Activated T-cell treated with anti-CD3 and anti-CD28 coated beads, Interleukin-2, amount 50 U/mL, for 24 hours (primary cell): ENCODE results near the gene KLK5.
"Not testable (repeated sequence)": the region's sequence is repeated elsewhere in the genome, so short reads cannot be mapped to it uniquely, and the experiment has no call there.

ENCODE experiments used
- DNase-seq: peaks from one replicate; pipeline ENCODE4 v3.0.0-alpha.2; 2020
- H3K27ac Mint-ChIP-seq: 2 replicates; pipeline ENCODE4 v1.8.0; 2020; ENCODE audit warnings: mild to moderate bottlenecking, mixed read lengths
- H3K27me3 Mint-ChIP-seq: 2 replicates; pipeline ENCODE4 v1.8.0; 2020; ENCODE audit warnings: mixed read lengths
- H3K36me3 Mint-ChIP-seq: 2 replicates; pipeline ENCODE4 v1.8.0; 2020; ENCODE audit warnings: low read depth, mixed read lengths
- H3K4me1 Mint-ChIP-seq: 2 replicates; pipeline ENCODE4 v1.8.0; 2020; ENCODE audit warnings: low read depth, mixed read lengths
- H3K4me3 Mint-ChIP-seq: 2 replicates; pipeline ENCODE4 v1.8.0; 2020; ENCODE audit warnings: mild to moderate bottlenecking, moderate library complexity, mixed read lengths
- H3K9me3 Mint-ChIP-seq: 2 replicates; pipeline ENCODE4 v1.8.0; 2020; ENCODE audit warnings: mixed read lengths

KLK5 gene

DNA sequence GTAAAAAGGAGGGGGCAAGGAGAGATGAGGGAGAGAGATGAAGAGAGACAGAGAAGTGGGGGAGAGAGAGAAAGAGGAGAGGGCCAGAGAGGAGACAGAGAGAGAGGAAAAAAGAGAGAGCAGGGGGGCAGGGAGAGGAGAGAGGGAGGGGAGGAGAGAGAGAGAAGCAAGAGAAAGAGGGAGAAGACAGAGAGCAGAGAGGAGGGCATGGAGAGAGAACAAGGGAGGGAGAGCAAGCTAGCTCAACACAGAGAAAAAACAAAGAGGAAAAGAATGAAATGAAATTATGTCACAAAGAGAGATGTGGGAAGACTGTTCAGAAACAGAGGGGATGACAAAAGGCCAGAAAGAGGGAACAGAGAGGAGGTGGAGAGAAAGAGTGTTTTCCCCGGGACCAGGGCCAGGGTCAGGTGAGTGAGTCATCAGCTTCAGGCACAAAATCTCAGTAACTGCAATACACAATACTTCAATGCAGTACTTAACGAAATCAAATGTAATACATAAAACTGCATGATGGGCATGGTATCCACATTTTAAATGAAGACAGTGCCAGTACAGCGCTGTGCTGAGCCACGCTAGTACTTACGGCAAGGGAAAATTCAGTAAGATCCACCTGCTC, 26.0 kb upstream of the KLK5 start:
- Mint-ChIP-seq H3K36me3 (no peaks in the 10 kb centered on the region), H3K4me3 (no peak overlapping the region), H3K27ac (no peak overlapping the region), H3K4me1 (no peaks in the 10 kb centered on the region), H3K9me3 (no peaks in the 10 kb centered on the region), H3K27me3 (peaks cover 63% of the 10 kb centered on the region)
- DNase-seq: no peak

DNA sequence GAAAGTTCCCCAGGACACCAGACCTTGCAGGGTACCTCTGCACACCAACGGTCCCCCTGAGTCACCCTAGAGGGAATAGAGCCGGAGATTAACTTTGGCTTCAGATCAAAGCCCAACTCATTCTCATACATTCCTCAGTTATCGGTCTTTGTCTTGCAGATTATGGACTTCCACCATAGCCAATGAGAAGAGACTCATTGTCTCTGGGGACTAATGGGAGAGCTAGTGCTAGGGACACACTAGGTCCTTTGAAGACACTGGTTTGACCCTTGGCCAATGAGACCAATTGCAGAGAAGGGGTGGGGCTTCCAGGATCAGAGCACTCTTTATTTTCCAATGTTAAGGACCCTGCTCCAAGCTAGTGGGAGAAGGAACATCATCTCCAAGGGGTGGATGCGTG, 24.8 kb upstream of the KLK5 start:
- Mint-ChIP-seq H3K36me3 (no peaks in the 10 kb centered on the region), H3K27ac (no peak overlapping the region), H3K27me3 (peaks cover 70% of the 10 kb centered on the region), H3K4me3 (no peak overlapping the region), H3K4me1 (no peaks in the 10 kb centered on the region), H3K9me3 (no peaks in the 10 kb centered on the region)
- DNase-seq: no peak

DNA sequence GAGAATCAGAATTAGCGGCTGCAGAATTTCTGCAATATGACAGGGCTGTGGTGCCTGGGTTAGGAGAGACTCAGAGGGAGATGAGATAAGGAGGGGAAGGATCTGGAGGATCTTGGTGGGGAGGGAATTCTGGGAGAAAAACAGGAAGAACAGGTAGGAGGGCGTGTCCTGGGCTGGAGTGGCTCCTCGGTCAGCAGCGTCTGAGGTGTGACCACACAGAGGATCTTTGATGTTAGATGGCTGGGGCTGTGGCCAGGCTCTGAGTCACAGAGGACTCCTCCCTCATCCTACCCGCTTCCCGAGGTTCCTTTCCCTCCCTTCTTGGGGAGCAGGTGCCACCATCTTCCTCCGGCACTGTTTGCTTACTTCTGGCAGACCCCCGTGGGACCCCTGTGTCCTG, 22.9 kb upstream of the KLK5 start:
- Mint-ChIP-seq H3K27ac (no peak overlapping the region), H3K27me3 (peaks cover 68% of the 10 kb centered on the region), H3K36me3 (no peaks in the 10 kb centered on the region), H3K4me3 (no peak overlapping the region), H3K4me1 (no peaks in the 10 kb centered on the region), H3K9me3 (no peaks in the 10 kb centered on the region)
- no peak for DNase-seq

DNA sequence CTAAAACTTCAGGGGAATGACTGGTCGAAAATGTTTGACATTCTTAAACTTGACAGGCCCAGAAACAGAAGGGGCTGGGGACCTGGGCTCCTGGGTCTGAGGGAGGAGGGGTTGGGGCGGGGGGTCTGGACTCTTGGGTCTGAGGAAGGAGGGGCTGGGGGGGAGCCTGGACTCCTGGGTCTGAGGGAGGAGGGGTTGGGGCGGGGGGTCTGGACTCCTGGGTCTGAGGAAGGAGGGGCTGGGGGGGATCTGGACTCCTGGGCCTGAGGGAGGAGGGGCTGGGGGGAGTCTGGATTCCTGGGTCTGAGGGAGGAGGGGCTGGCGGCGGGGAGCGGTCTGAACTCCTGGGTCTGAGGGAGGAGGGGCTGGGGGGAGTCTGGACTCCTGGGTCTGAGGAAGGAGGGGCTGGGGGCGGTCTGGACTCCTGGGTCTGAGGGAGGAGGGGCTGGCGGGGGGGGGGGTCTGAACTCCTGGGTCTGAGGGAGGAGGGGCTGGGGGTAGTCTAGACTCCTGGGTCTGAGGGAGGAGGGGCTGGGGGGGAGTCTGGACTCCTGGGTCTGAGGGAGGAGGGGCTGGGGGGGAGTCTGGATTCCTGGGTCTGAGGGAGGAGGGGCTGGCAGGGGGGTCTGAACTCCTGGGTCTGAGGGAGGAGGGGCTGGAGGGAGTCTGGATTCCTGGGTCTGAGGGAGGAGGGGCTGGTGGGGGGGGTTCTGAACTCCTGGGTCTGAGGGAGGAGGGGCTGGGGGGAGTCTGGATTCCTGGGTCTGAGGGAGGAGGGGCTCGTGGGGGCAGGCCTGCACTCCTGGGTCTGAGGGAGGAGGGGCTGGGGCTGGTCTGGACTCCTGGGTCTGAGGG, 22.1 kb upstream of the KLK5 start:
- H3K4me1 Mint-ChIP-seq: no peaks in the 10 kb centered on the region
- H3K36me3 Mint-ChIP-seq: no peaks in the 10 kb centered on the region
- no peak overlapping the region for H3K4me3 Mint-ChIP-seq
- no peak for DNase-seq
- peaks cover 68% of the 10 kb centered on the region for H3K27me3 Mint-ChIP-seq
- no peaks in the 10 kb centered on the region for H3K9me3 Mint-ChIP-seq
- H3K27ac Mint-ChIP-seq: no peak overlapping the region

DNA sequence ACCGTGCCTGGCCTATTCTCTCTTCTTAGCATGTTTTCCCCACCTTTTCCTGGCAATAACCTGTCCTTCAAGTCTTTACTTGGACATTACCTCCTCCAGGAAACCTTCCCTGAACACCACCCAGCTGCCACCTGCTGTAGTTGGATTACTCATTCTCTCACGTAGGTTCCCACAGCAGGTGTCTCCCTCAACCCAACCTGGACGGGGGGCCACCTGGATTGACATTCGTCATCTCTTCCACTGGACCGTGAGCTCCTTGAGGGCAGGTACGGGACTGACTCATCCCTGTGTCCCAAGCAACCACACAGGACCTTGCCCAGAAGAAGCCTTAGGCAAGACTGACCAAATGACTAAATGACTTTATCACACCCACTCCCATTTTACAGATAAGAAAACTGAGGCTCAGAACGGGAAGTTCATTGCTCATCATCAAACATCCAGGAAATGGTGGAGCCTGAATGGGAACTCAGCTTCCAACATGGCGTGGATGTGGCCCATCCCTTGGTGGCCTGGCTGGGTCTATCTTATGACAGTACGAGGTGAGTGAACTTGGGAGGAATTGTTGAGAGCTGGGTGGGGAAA, 20.0 kb upstream of the KLK5 start:
- Mint-ChIP-seq H3K4me3 (no peak overlapping the region), H3K27ac (no peak overlapping the region), H3K4me1 (no peaks in the 10 kb centered on the region), H3K9me3 (no peaks in the 10 kb centered on the region), H3K36me3 (no peaks in the 10 kb centered on the region), H3K27me3 (peaks cover 69% of the 10 kb centered on the region)
- no peak for DNase-seq

DNA sequence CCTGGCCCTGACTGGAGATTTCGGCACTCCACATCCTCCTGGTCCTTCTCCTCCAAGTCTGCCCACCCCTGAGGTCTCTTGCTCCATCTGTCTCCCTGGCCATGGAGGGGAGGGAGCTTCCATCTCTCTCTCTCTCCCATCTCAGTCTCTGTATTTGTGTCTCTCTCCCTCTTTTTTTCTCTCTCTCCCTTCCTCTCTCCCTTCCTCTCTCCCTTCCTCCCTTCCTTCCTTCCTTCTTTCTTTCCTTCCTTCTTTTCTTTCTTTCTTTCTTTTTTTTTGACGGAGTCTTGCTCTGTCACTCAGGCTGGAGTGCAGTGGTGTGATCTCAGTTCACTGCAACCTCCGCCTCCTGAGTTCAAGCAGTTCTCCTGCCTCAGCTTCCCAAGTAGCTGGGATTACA, 17.0 kb upstream of the KLK5 start:
- H3K36me3 Mint-ChIP-seq, H3K4me1 Mint-ChIP-seq, H3K4me3 Mint-ChIP-seq, H3K27ac Mint-ChIP-seq, DNase-seq, H3K9me3 Mint-ChIP-seq: not testable (repeated sequence)
- H3K27me3 Mint-ChIP-seq: peaks cover 65% of the 10 kb centered on the region

DNA sequence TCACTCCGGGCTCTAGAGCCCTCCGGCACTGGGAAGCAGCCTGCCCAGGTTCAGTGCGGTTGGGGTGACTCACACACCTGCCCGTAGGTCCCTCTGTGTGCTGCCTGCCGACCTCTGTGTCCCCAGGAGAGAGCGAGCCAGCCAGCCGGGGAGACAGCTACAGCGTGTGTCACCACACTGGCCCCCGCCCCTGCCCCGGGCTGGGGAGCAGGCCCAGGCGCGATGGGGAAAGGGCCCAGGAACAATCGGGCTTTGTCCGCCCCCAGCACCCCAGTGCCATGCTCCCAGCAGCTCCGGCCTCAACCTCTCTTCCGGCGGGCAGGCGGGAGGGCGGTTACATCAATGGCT, 16.5 kb upstream of the KLK5 start, which contains the start of gene KLK6:
Gene KLK6, minus strand, starts transcription at position 179 of the 348 bp plus-strand sequence. CDS start 1,487 bp downstream, outside the sequence.
- no peak within 1 kb of the TSS for H3K4me3 Mint-ChIP-seq
- no peaks in the 10 kb centered on the region for H3K4me1 Mint-ChIP-seq
- H3K27ac Mint-ChIP-seq: no peak within 1 kb of the TSS
- H3K9me3 Mint-ChIP-seq: no peaks in the 10 kb centered on the region
- H3K36me3 Mint-ChIP-seq: no peaks in the 10 kb centered on the region
- no peak for DNase-seq
- H3K27me3 Mint-ChIP-seq: peaks cover 62% of the 10 kb centered on the region

DNA sequence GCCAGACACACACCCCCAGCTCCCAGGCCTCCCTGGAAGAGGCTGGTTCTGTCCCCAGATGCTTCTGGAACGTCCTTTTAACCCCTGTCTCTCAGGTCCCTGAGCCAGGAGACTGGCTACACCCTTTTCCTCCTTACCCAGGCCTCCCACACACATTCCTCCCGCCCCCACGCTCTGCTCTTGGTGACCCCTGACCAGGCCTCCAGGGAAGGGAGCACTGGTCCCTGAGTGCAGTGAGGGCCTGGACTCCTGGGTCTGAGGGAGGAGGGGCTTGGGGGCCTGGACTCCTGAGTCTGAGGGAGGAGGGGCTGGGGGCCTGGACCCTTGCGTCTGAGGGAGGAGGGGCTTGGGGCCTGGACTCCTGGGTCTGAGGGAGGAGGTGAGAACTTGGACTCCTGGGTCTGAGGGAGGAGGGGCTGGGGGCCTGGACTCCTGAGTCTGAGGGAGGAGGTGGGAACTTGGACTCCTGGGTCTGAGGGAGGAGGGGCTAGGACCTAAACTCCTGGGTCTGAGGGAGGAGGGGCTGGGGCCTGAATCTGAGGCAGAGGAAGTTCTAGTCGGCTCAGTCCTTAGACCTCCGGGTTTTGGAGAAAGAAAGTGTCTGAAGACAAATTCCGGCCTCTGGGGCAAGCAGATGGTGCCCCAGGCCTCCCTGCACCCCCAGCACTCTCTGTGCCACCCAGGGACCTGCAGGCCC, 16.0 kb upstream of the KLK5 start:
- no peaks in the 10 kb centered on the region for H3K36me3 Mint-ChIP-seq
- no peaks in the 10 kb centered on the region for H3K9me3 Mint-ChIP-seq
- no peak overlapping the region for H3K4me3 Mint-ChIP-seq
- no peak for DNase-seq
- H3K27me3 Mint-ChIP-seq: peaks cover 59% of the 10 kb centered on the region
- no peak overlapping the region for H3K27ac Mint-ChIP-seq
- no peaks in the 10 kb centered on the region for H3K4me1 Mint-ChIP-seq

DNA sequence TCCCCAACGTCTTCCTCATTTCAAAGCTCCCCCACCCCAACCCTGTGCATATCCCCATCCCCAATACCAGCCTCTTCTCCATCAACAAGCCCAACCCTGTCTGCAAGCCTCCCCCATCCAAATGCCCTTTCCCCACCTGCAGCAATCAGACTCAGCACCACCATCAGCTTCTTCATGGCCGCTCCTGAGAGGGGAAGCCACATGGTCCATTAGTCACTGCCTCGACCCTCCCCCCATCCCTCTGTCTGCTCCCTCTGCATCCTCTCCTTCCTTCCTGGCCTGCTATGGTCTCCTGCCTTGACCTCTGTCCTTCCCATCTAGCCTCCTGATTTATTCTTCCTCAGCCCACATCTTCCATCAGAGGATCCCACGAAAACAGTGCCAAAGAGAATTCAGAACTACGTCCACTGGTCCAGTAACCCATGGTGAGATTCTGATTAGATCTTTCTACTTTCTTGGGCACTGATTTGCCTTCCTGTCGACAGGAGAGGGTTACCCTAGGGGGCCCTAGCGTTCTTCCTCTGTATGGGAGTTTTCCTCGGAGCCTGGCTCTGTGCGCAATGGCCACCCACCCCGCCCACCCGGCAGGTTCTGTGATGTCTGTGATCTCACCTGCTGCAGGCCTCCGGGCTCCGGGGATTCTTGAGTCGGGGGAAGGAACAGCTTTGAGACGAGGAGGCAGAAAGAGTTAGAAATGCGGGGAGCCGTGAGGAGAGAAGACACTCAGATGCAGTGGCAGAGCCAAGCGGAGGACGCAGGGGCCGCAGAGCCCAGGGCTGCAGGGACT, 15.3 kb upstream of the KLK5 start:
- no peak overlapping the region for H3K27ac Mint-ChIP-seq
- no peaks in the 10 kb centered on the region for H3K4me1 Mint-ChIP-seq
- H3K9me3 Mint-ChIP-seq: no peaks in the 10 kb centered on the region
- no peaks in the 10 kb centered on the region for H3K36me3 Mint-ChIP-seq
- no peak overlapping the region for H3K4me3 Mint-ChIP-seq
- H3K27me3 Mint-ChIP-seq: peaks cover 56% of the 10 kb centered on the region
- no peak for DNase-seq

DNA sequence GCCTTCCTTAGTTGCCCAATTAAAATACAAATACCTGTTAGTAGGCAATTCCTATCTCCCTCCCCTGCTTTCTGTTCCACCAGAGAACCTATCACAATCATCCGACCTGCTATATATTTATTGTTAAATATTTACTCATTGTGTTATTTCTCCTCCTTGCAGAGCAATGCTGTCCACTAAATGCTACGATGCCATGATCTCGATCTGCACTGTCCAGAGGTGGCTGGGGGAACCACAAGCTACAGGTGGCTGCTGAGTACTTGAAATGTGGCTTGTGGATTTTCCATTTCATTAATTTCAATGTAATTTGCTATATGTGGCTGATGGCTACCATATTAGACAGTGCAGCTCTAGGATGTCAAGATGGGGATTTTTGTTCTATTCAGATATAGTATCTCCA, 11.4 kb upstream of the KLK5 start:
- H3K9me3 Mint-ChIP-seq: no peaks in the 10 kb centered on the region
- no peak for DNase-seq
- no peaks in the 10 kb centered on the region for H3K4me1 Mint-ChIP-seq
- no peak overlapping the region for H3K27ac Mint-ChIP-seq
- no peaks in the 10 kb centered on the region for H3K36me3 Mint-ChIP-seq
- H3K27me3 Mint-ChIP-seq: peaks cover 41% of the 10 kb centered on the region
- no peak overlapping the region for H3K4me3 Mint-ChIP-seq

DNA sequence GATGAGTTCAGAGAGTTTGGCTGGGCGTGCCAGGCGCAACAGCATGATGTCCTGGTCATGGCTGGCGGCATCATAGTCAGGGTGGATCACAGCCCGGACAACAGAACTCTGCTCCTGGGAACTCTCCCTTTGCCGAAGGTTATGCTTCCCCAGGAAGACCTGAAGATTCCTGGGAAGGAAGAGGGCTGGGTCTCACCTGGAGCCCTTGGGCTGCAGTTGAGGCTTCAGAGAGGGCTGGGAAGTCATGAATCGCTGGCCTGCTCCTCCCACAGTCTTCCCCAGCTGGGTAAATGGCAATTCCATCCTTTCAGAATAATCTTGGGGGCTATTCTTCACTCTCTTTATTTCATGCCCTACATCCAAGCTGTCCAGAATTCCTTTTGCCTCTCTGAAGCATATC, 10.5 kb upstream of the KLK5 start:
- peaks cover 46% of the 10 kb centered on the region for H3K27me3 Mint-ChIP-seq

DNA sequence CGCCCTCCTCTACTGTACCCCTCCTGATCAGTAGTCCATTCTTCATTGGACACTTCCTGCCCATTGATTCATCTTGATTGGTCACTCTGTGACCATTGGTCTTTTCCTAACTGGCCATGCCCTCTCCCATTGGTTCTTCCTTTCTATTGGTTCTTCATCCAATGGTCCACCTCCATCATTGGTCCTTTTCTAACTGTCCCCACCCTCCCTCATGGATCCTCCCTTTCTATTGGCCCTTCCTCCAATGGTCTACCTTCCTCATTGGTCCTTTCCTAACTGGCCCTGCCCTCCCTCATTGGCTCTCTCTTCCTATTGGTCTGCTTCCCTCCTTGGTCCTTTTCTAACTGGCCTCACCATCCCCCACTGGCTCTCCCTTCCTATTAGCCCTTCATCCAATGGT, 9.4 kb upstream of the KLK5 start:
- Mint-ChIP-seq H3K9me3 (no peaks in the 10 kb centered on the region), H3K27me3 (peaks cover 51% of the 10 kb centered on the region)

More for the DNA sequence above, 10.5 kb upstream of the KLK5 start:
- H3K4me1 Mint-ChIP-seq: no peaks in the 10 kb centered on the region
- no peak for DNase-seq
- H3K4me3 Mint-ChIP-seq: no peak overlapping the region
- H3K27ac Mint-ChIP-seq: no peak overlapping the region
- H3K36me3 Mint-ChIP-seq: no peaks in the 10 kb centered on the region
- no peaks in the 10 kb centered on the region for H3K9me3 Mint-ChIP-seq

DNA sequence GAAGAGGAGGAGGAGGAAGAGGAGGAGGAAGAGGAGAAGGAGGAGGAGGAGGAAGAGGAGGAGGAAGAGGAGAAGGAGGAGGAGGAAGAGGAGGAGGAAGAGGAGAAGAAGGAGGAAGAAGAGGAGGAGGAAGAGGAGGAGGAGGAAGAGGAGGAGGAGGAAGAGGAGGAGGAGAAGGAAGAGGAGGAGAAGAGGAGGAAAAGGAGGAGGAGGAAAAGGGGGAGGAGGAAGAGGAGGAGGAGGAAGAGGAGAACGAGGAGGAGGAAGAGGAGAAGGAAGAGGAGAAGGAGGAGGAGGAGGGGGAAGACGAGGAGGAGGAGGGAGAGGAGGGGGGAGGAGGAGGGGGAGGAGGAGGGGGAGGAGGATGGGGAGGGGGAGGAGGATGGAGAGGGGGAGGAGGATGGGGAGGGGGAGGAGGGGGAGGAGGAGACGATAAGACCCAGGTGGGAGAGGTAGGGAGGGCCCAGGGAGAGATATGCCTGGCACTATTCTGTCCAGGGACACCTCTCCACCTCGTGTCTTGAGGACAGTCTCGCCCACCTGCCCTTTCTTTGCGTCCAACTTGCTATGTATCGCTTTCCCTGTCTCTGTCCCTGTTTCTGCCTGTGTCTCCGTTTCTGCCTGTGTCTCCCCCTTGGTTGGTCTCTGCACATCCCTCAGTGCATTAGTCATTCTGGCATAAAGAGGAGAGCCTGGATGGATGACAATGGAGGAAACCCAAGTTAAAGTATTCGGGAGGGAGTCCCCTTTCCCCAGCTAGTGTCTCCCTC, 7.1 kb upstream of the KLK5 start:
- no peaks in the 10 kb centered on the region for H3K36me3 Mint-ChIP-seq
- H3K9me3 Mint-ChIP-seq: no peaks in the 10 kb centered on the region
- DNase-seq: no peak
- peaks cover 35% of the 10 kb centered on the region for H3K27me3 Mint-ChIP-seq
- no peaks in the 10 kb centered on the region for H3K4me1 Mint-ChIP-seq
- no peak overlapping the region for H3K27ac Mint-ChIP-seq
- no peak overlapping the region for H3K4me3 Mint-ChIP-seq

More for the DNA sequence above, 9.4 kb upstream of the KLK5 start:
- no peaks in the 10 kb centered on the region for H3K4me1 Mint-ChIP-seq
- H3K36me3 Mint-ChIP-seq: no peaks in the 10 kb centered on the region
- no peak overlapping the region for H3K27ac Mint-ChIP-seq
- no peak overlapping the region for H3K4me3 Mint-ChIP-seq
- no peak for DNase-seq
